ENCODE measurements around the gene DDX55.

DDX55 gene

DNA sequence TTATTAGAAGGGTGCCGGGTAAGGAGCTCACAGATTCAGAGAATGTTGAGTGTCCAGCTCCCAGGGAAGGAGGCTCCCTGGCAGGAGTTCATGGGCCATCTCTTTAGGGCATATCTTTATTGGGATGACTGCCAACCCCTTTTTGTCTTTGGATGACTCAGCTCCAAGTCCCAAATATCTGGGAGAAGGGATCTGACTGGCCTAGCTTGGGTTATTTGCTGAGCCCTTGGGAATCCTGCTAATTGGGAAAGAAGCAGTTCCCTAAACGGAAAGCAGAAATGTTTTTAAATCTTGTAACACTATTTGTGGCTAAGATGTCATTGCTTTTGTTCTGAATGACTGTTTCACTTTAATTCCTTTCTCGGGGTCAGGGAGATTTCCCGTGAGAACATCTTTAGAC is 12.6 kb downstream of the DDX55 start:
- peak; percentile 58 for DNase-seq (ENCODE audit: low read depth)

DNA sequence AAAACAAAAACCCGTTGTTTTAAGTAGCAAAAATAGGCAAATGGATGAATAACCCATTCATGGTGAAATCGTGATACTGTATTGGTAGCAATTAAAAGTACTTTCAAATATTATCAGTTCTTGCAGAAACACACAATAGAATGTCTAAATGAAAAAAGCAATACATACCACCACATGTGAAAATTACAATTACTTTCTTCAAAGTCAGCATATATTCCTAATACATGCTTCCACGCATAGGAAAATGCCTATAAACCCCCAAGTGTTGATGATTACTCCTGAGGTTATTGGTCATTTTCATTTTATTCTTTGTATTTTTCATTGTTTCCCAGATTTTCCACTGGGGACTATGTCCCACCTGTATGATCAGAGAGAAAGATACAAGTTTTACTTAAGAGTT is 15.2 kb downstream of the DDX55 start:
- no peak for DNase-seq (ENCODE audit: low read depth)

DNA sequence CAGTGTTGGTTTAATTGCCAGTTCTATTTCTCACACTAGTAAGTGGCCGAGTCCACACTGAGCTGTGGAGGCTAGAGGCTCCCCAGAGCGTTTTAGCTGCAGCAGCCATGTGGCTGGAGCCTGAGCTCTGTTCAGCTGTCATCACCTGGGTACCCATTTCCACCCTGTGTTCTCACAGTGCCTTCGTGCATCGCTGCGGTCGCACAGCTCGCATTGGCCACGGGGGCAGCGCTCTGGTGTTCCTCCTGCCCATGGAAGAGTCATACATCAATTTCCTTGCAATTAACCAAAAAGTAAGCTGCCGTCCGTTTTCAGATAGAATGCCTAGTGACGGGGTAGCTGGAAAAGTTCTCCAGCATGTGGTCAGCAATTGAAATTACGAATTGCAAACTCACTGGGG is 15.7 kb downstream of the DDX55 start:
- DNase-seq (ENCODE audit: low read depth) = no peak

DNA sequence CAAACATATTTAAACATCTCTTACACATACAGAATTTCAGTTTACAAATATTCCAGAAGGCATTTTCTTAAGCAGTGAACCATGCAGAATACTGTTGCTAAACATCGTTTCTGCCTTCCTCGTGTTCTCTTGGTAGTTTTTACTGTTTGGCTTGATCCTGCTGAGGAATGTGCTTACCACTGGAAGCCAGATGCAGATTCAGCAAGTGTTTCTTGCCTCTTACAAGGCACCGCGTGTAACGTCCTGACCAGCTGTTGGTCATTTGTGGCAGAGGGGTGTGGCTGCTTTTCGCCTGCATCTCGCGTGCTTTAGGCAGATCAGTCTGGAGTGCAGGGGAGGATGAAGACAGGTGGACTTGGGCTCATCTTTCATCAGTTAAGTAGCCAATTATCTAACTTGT is 19.2 kb downstream of the DDX55 start:
- no peak for DNase-seq (ENCODE audit: low read depth)

DNA sequence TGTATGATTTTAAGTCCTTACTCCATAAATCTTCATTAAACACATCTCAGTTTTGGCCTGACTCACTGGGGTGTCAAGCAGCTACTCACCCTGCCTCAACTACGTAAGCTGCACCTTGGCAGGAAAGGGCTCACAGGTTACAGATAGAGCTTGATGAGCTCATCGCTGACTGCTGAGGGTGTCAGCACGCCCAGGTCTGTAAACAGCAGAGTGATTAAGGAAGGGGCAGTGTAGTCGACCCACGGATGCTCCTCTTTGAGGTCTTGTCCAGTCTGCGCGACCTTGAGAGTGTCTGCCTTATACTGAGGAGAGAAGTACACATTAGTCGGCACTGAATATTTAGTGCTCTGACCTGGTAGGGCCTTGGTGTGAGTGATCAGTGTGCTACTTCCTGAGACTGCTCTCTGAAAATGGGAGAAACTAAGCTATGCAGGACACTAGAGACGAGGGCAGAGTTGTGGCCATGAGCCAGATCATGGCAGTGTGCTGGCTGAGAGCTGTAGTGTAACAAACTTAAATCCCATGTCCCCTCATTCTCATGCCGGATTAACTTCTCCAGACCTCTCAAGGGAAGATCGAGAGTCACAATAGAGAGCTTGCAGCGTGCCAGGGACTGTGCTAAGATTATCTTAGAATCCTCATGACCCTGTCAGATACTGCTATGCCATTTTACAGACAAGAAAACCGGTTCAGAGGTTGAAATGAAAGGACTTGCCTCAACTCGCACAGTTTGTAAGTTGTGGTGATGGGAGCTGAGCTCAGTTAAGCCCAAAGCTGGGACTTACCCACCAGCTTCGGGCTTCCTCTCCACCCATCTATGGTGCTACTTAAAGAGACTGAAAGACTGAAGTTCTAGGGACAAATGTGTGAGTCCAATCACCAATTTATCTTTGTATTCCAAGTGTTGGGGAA is 20.0 kb downstream of the DDX55 start:
- DNase-seq (ENCODE audit: low read depth) = peak; percentile 50

DNA sequence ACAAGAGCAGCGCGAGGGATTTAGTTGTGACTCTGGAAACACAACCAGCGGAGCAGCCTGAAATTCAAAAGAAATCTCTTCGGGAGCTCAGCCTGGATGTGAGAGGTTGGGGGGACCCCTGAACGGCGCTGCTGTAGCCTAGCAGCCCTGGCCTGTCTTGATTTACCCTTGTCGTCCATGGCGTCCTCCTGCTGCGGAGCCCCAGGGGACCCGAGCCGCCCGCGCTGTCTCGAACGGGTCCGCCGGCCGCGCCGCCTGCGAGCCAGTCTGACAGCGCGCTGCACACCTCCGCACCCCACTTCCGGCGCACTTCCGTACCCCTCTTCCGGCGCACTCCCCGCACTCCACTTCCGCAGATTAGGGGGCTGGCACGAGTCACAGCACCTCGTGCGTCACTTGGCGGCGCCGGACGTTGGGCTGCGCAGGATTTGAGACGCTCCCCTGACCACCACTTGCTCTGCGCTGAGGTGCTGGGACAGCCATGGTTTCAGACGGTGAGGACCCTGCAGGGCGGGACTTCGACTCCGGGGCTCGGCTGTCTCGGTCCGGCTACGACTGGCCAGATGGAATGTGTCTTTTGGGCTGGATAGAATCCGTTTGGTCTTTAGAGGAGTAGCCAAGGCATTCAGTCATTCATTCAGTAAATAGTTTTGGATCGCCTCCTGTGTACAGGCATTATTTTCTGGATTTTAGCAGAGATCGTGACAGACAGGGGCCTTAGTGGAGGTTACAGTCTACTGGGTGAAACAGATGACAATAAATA is 31.7 kb downstream of the DDX55 start, which contains the start of the genes EIF2B1 and GTF2H3:
EIF2B1 (minus strand) TSS at position 308 of the 763 bp plus-strand sequence; CDS start at position 179, 129 bp downstream.
GTF2H3 (plus strand) TSS at position 451 of the 763 bp plus-strand sequence; CDS start at position 482, 31 bp downstream.
- DNase-seq (ENCODE audit: low read depth) = peak; percentile 98

DNA sequence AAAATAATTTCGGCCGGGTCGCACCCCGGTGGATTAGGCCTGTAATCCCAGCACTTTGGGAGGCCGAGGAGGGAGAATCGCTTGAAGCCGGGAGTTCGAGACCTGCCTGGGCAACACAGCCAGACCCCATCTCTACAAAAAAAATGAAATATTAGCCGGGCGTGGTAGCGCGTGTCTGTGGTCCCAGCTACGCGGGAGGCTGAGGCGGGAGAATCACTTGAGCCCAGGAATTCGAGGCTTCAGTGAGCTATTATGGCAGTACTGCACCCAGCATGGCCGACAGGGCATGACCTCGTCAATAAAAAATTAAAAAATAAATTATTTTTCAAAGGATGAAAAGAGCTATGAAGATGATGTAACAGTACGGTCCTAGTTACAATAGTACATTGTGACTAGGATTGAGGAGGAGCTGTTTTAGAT is 32.3 kb downstream of the DDX55 start:
- DNase-seq (ENCODE audit: low read depth) = peak; percentile 26

DNA sequence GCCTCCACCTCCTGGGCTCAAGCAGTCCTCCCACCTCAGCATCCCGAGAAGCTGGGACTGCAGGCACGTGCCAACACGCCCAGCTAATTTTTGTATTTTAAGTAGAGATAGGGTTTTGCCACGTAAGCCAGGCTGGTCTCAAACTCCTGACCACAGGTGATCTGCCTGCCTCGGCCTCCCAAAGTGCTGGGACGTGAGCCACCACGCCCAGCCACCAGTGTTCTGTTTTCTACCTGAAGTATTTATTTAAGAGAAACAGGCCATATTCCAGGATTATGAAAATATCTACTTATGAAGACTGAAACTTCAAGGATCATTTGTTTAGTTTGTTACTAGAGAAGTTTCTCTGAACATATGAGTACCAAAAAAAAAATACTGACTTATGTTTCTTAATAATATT is 42.0 kb downstream of the DDX55 start:
- DNase-seq (ENCODE audit: low read depth) = no peak

DNA sequence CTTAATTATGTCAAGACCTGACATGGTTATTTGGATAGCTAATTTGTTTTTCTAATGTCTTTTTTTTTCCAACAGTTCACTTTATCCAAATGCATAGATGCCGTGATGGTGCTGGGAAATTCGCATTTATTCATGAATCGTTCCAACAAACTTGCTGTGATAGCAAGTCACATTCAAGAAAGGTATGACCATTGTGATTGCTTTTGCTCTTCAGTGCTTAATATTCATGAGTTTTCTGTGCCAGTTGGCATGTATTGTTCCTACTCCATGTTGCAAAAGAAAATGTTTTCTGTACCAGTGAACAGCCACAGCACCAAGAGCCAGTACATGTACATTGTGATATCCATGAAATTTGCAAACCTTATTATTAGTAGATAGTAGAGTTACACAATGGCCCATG is 43.5 kb downstream of the DDX55 start:
- no peak for DNase-seq (ENCODE audit: low read depth)

DNA sequence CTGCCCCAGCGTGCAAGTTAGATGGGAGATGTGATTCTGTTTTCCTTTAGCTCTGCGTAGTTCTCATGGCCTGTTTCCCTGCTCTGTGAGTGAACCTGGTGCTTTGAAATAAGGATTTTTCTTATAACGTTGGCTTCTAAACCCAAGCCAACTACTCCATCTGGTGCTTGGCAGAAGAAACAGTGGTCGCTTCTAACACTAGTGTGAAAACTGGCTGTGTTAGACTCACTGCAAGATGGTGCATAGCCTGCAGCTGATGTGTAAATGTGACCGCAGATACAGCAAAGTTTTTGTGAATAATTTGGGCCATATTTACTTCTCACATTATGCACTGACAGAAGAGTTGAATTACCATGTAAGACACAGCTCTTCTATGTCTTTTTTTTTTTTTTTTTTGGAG is 44.0 kb downstream of the DDX55 start:
- DNase-seq (ENCODE audit: low read depth) = no peak

DNA sequence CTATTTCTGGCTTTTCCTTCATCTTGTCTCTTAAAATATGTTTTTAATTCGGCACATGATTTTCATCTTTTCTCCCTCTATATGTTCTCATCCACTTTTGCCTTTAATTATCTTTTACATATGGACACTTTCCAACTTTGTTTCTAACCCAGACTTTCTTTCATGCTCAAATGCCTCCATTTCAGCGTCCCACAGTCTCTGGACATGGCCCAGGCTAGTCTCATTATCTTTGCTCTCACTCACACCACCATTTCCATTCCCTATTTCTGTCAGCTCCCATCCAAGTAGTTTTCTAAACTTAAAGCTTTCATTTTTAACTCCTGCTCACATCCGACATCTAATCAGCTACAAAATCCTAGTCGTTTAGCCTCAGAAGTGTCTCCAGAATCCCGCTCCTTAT is 46.5 kb downstream of the DDX55 start:
- no peak for DNase-seq (ENCODE audit: low read depth)

DNA sequence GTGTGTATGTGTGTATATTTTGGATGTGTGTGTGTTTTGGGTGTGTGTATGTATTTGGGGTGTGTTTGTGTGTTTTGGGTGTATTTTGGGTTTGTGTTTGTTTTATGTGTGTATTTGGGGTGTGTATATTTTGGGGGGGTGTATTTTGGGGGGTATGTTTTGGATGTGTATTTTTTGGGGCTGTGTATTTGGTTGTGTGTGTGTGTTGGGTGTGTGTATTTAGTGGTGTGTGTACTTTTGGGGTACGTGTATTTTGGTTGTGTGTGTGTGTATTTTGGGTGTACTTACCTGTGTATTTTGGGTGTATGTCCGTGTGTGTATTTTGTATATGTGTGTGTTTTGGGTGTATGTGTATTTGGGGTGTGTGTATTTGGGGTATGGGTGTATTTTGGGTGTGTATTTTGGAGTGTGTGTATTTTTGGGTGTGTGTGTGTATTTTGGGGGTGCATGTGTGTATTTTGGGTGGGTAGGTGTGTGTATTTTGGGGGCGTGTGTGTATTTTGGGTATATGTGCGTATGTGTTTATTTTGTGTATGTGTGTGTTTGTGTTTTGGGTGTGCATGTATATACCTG is 52.3 kb downstream of the DDX55 start:
- DNase-seq (ENCODE audit: low read depth) = no peak

DNA sequence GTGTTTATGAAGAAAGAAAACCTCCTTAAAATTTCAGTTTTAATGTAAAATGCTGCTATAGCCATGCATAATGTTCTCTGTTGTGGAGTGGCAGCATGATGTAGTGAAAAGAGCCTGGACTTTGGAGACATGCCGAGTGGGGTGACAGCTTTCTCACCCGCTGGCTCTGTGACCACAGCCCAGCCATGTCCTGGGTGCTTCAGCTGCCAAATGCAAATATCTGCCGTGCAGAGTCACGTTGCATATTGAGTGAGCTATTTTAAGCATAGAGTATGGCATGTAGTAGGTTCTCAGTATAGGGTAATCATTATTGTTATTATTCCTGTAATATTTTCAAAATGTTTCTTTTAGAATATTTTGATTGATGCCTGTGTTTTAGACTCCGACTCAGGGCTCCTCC is 53.5 kb downstream of the DDX55 start:
- no peak for DNase-seq (ENCODE audit: low read depth)

DNA sequence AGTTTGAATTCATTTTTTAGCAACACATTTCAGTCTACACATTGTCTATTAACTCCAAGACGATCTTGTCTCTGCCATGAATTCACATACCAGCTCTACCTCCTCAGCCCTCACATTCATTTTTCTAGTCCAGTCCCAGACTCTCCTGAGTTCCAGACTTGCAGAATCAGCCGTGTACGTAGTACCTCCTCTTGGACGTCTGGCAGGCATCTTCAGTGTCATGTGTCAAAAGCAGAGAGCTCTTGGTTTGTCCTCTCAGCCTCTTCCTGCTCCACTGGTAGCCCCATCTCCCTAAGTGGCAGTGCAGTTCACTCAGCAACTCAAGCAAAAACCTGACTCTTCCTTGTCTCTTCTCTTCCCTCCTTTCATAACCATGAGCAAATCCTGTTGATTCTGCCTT is 54.5 kb downstream of the DDX55 start:
- DNase-seq (ENCODE audit: low read depth) = no peak

DNA sequence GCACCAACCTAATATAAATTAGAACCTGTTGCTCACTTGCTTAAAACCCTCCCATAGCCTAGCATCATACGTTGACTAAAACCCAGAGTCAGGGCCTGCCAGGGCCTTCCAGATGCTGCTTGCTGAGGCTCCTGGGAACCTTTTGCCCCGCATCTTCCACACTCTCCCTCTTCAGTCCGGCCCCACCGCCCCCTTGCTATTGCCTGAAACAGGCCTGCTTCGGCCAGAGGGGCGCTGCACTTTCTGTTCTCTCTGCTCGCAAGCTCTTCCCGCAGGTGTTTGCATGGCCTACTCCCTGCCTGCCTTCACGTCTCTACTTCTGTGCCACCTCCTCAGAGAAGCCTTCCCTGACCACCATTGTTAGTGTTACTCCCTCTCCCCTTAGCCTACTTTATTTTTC is 55.3 kb downstream of the DDX55 start:
- DNase-seq (ENCODE audit: low read depth) = no peak

DNA sequence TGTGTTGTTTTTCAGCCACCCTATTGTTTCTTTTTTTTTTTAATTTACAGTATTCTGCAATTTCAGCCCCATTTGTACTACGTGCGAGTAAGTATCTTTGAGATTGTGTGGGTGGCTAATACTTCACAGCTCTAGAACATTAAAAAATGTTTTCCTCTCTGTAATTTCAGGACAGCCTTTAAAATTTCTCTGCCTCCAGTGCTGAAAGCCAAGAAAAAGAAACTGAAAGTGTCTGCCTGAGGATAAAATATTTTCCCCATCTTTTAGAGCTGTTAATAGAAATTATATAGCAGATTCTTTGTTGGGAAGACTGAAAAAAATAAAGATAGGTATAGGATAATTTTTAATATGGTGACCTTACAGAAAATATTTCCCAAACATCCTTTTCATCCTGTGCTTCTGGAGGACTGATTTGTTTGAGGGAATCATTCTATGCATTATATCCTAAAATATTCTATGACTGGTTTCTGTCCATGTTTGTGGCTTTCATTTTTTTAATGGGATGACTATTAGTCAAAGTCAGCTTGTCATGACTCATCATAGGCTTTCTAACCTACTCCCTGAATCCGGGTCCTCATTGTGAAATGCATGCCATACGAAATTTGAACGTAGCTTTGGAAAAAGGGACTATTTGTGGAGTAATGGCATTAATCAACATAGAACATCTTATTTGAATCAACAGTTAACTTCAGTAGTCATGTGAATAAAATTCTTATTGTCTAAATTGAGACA is 58.3 kb downstream of the DDX55 start:
- DNase-seq (ENCODE audit: low read depth) = peak; percentile 95

DNA sequence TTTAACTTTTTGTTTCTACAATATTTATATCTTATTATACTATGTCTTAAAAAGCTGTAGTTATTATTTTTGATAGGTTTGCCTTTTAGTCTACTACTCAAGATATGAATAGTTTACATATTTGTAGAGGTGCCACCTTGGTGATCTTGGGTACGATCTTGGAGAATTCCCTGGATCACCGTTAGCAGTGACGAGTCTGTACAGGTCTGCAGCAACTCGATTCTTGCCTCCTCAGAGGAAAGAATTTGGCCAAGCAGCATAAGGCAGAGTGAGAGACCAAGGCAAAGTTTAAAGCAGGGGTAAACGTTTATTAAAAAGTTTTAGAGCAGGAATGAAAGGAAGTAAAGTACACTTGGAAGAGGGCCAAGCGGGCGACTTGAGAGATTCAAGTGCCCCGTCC is 65.9 kb downstream of the DDX55 start:
- DNase-seq (ENCODE audit: low read depth) = no peak
